ENCODE results near the gene LRRC8D. TPM values are rescaled to one million over a fixed set of nuclear protein-coding genes. Genes with fewer than 3 reads are reported as not detected.

LRRC8D gene
- total and polyA plus RNA-seq, 4 donors: 7.1 to 17.4 (median 14.4) TPM

- H3K4me1 ChIP-seq (ENCODE audit: control insufficient read depth in 4 of 4, insufficient read depth in 4 of 4, low read length in 3 of 4): peaks cover 0 to 11% (median 8%) of the 10 kb centered on the region in 4 donors
- 91% methylated on average over 1 of the region's 1 CpG for WGBS
- no peak overlapping the region for H3K9ac ChIP-seq (ENCODE audit: low read depth in 1 of 2, low read length in 2 of 2)
- H3K36me3 ChIP-seq (ENCODE audit: control insufficient read depth in 4 of 4, insufficient read depth in 3 of 4, low read depth in 1 of 4, low read length in 3 of 4): peaks cover 0 to 1% (median 0%) of the 10 kb centered on the region in 4 donors
- H3K4me3 ChIP-seq (ENCODE audit: low read depth in 1 of 3, low read length in 3 of 3): no peak overlapping the region
- TF ChIP-seq NR2F2 (IDR thresholded peaks at IDR 0.05): no peak
- no peak for TF ChIP-seq YY1 (IDR thresholded peaks at IDR 0.05)
- no peak for TF ChIP-seq RAD21 (IDR thresholded peaks at IDR 0.05)
- TF ChIP-seq HNF4G (IDR thresholded peaks at IDR 0.05): no peak
- TF ChIP-seq FOXA2 (IDR thresholded peaks at IDR 0.05): no peak
- TF ChIP-seq RXRA (IDR thresholded peaks at IDR 0.05): no peak
- TF ChIP-seq CTCF (IDR thresholded peaks at IDR 0.05; ENCODE audit: low read depth, low read length, missing input control): no peak
- TF ChIP-seq REST (IDR thresholded peaks at IDR 0.05): no peak
- TF ChIP-seq TAF1 (conservative IDR thresholded peaks at IDR 0.05): no peak
- no peak for TF ChIP-seq EGR1 (IDR thresholded peaks at IDR 0.05; ENCODE audit: low read depth in 2 of 2)
- TF ChIP-seq FOXA1 (IDR thresholded peaks at IDR 0.05): no peak
- no peak for TF ChIP-seq SP1 (IDR thresholded peaks at IDR 0.05)
- TF ChIP-seq HNF4A (conservative IDR thresholded peaks at IDR 0.05): no peak
- TF ChIP-seq ATF3 (IDR thresholded peaks at IDR 0.05): no peak
- no peak for TF ChIP-seq JUND (IDR thresholded peaks at IDR 0.05)
- no peak for TF ChIP-seq GABPA (IDR thresholded peaks at IDR 0.05 in 1 of 2, conservative IDR thresholded peaks at IDR 0.05 in 1 of 2)
- TF ChIP-seq MAX (IDR thresholded peaks at IDR 0.05): no peak
- no peak overlapping the region for H3K27ac ChIP-seq (ENCODE audit: low read depth in 1 of 2, low read length in 2 of 2)
- no peaks in the 10 kb centered on the region for H3K27me3 ChIP-seq (ENCODE audit: control insufficient read depth in 4 of 4, insufficient read depth in 4 of 4, low read length in 3 of 4)
- no peaks in the 10 kb centered on the region for H3K9me3 ChIP-seq (ENCODE audit: control insufficient read depth in 4 of 4, low read length in 3 of 4)
- DNase-seq (ENCODE audit: low spot score): no peak
These were observed 57.4 kb downstream of the LRRC8D start for GRCh38 chr1:89878256-89878655.

- DNase-seq (ENCODE audit: low spot score): no peak
- peaks cover 0 to 1% (median 0%) of the 10 kb centered on the region in 4 donors for H3K36me3 ChIP-seq (ENCODE audit: control insufficient read depth in 4 of 4, insufficient read depth in 3 of 4, low read depth in 1 of 4, low read length in 3 of 4)
- no peak overlapping the region for H3K4me3 ChIP-seq (ENCODE audit: low read depth in 1 of 3, low read length in 3 of 3)
- no peak overlapping the region for H3K9ac ChIP-seq (ENCODE audit: low read depth in 1 of 2, low read length in 2 of 2)
- peaks cover 0 to 11% (median 8%) of the 10 kb centered on the region in 4 donors for H3K4me1 ChIP-seq (ENCODE audit: control insufficient read depth in 4 of 4, insufficient read depth in 4 of 4, low read length in 3 of 4)
- 81% methylated on average over 1 of the region's 1 CpG for WGBS
- H3K27ac ChIP-seq (ENCODE audit: low read depth in 1 of 2, low read length in 2 of 2): no peak overlapping the region
- H3K9me3 ChIP-seq (ENCODE audit: control insufficient read depth in 4 of 4, low read length in 3 of 4): no peaks in the 10 kb centered on the region
- H3K27me3 ChIP-seq (ENCODE audit: control insufficient read depth in 4 of 4, insufficient read depth in 4 of 4, low read length in 3 of 4): no peaks in the 10 kb centered on the region
- no peak for TF ChIP-seq RXRA (IDR thresholded peaks at IDR 0.05)
- TF ChIP-seq HNF4A (conservative IDR thresholded peaks at IDR 0.05): no peak
- no peak for TF ChIP-seq REST (IDR thresholded peaks at IDR 0.05)
- TF ChIP-seq EGR1 (IDR thresholded peaks at IDR 0.05; ENCODE audit: low read depth in 2 of 2): no peak
- TF ChIP-seq ZBTB33 (IDR thresholded peaks at IDR 0.05): no peak
- TF ChIP-seq ATF3 (IDR thresholded peaks at IDR 0.05): no peak
These were observed 59.8 kb downstream of the LRRC8D start for GRCh38 chr1:89880679-89881078.

All from liver (tissue), 9 donors.